B cell (primary cell): ENCODE results near the gene PNPLA1.

Experiments used
- CTCF ChIP-seq: fragments of 200-600 bp; IDR thresholded peaks from one replicate; pipeline ENCODE4 v1.8.0; 2022; ENCODE audit warnings: antibody characterized with exemption, mild to moderate bottlenecking
- EZH2 ChIP-seq: IDR thresholded peaks from 2 replicates; pipeline ENCODE4 v1.6.1; 2012; ENCODE audit warnings: borderline replicate concordance, low read depth, mild to moderate bottlenecking, moderate library complexity, low read length; ENCODE audit not compliant: insufficient read depth, poor library complexity, severe bottlenecking

- TF ChIP-seq CTCF (no peak), EZH2 (no peak)
These were observed 60.5 kb downstream of the PNPLA1 start for GRCh38 chr6:36330366-36330765.
